OCI-LY7 (cell line): ENCODE measurements around the gene PSME3IP1.

Experiments
- EZH2phosphoT487 ChIP-seq: fragments of 200-600 bp; sonication (generic); IDR thresholded peaks from 2 replicates; pipeline ENCODE4 v1.6.1; 2018; ENCODE audit warnings: low read depth, borderline replicate concordance, mild to moderate bottlenecking, mixed run types, antibody characterized with exemption, low read length, moderate library complexity, mixed read lengths
- TF ChIP-seq, protein P1 (sequence below): fragments of 200-600 bp; sonication (generic); conservative IDR thresholded peaks from 2 replicates; pipeline ENCODE4 v1.5.1; 2014; ENCODE audit warnings: mild to moderate bottlenecking, antibody characterized with exemption, low read length, moderate library complexity, mixed read lengths

DNA sequence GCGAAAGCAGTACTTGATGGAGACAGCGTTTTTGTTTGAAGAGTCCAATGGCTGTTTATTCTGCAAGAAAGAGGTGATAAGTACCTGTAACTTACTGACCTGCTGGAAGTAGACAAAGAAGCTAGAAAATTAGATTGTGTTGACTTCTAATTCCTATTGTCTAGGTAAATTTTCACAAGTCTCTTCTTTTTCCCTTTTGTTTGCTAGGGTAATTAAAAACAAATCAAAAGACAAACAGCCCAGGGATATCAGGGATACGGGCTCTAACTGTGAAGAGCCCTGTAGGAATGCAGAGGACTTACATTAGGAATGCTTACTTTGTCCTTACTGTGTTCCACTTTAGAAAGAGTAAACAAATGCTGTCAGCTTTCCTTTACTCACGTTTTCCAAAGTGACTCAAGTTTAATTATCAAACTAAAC is 7.0 kb downstream of the PSME3IP1 start:
- TF ChIP-seq, protein P1, sequence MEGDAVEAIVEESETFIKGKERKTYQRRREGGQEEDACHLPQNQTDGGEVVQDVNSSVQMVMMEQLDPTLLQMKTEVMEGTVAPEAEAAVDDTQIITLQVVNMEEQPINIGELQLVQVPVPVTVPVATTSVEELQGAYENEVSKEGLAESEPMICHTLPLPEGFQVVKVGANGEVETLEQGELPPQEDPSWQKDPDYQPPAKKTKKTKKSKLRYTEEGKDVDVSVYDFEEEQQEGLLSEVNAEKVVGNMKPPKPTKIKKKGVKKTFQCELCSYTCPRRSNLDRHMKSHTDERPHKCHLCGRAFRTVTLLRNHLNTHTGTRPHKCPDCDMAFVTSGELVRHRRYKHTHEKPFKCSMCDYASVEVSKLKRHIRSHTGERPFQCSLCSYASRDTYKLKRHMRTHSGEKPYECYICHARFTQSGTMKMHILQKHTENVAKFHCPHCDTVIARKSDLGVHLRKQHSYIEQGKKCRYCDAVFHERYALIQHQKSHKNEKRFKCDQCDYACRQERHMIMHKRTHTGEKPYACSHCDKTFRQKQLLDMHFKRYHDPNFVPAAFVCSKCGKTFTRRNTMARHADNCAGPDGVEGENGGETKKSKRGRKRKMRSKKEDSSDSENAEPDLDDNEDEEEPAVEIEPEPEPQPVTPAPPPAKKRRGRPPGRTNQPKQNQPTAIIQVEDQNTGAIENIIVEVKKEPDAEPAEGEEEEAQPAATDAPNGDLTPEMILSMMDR = no peak
- no peak for TF ChIP-seq EZH2phosphoT487
